Measurements from ENCODE around the gene TAP1. TPM values are rescaled to one million over a fixed set of nuclear protein-coding genes. Genes with fewer than 3 reads are reported as not detected.

TAP1 gene
- total and polyA plus RNA-seq, 9 of the 15 experiments (the other 6 are each of a cell fraction or from before 2014, with no cell fraction given) = 1.3 to 6.0 (median 4.2) TPM

GRCh38 chr6:32838114-32838958, 15.2 kb downstream of the TAP1 start, which contains the start of gene TAP2 (continued):
- peak; percentile 97 for TF ChIP-seq ARID4B (CRISPR knock-in tag; IDR thresholded peaks at IDR 0.05)
- TF ChIP-seq MXD1 (CRISPR knock-in tag; IDR thresholded peaks at IDR 0.05; ENCODE audit: borderline replicate concordance, poor library complexity, severe bottlenecking) = no peak
- no peak for TF ChIP-seq ZNF57 (CRISPR knock-in tag; IDR thresholded peaks at IDR 0.05)
- 0 out of 2 replicates have a peak, but pooled peaks have one; percentile 22 for TF ChIP-seq ZNF609 (CRISPR knock-in tag; IDR thresholded peaks at IDR 0.05; ENCODE audit: borderline replicate concordance)
- TF ChIP-seq TFAM (CRISPR knock-in tag; conservative IDR thresholded peaks at IDR 0.05) = no peak
- TF ChIP-seq SRSF1 (IDR thresholded peaks at IDR 0.05; ENCODE audit: low read depth, low read length) = no peak
- 0 out of 2 replicates have a peak, but pooled peaks have one; percentile 45 for TF ChIP-seq RREB1 (CRISPR knock-in tag; IDR thresholded peaks at IDR 0.05)
- 0 out of 2 replicates have a peak, but pooled peaks have one; percentile 23 for TF ChIP-seq ZNF175 (CRISPR knock-in tag; IDR thresholded peaks at IDR 0.05; ENCODE audit: low read depth)
- no peak for TF ChIP-seq POLR3A (IDR thresholded peaks at IDR 0.05; ENCODE audit: borderline replicate concordance, extremely low read depth, insufficient read depth, insufficient read length)

All from K562 (cell line).